HG03175 (cell line): Measurements from ENCODE around the gene TRPM3.

Experiments
- ATAC-seq: cut with Tn5 transposase; IDR thresholded peaks from one replicate; pipeline ENCODE4 v1.9.1; 2021; ENCODE audit warnings: mild to moderate bottlenecking, moderate library complexity; ENCODE audit not compliant: unreplicated experiment

TRPM3 gene

DNA sequence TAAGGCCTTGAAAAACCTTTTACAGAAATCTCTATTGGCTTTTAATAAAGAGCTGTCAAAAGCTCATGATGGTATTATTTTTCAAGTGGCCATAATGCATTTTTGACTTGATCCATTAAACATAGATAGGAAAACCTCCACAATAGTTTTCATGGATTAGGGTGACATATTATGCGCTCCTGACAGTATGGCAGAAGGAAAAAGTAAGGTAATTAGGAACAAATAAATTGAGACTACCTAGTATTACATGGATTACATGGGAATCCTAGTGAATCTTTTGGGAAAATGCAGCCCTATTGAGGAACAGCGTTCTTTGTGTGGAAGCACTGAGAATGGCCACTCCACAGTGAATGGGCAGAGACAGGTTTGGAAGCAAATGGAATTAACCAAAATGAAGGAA, 171.2 kb downstream of the TRPM3 start:
- no peak for ATAC-seq

GRCh38 chr9:70949239-70949638, 172.2 kb downstream of the TRPM3 start:
- peak; percentile 55 for ATAC-seq

GRCh38 chr9:70948744-70949143, 172.7 kb downstream of the TRPM3 start:
- ATAC-seq, result no peak

DNA sequence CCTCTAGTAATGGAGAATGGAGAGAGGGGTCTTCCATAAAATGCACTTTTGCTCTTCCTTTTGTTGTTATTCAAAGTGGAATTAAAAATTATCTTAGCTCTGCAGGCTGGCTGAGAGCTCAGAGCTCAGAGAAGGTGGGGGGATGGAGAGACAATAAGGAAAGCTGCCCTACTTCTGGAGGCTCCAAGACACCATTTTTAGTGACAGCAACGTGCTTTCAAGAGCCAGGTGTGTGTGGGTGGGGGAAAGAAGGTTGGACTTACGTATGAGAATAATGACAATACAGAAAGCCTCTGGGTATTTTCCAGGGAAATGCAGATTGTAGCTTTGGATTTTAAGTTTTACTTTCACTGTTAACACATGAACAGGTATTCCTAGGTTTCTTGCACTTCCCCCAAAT, 173.9 kb downstream of the TRPM3 start:
- ATAC-seq, result no peak

GRCh38 chr9:70947086-70947485, 174.3 kb downstream of the TRPM3 start:
- no peak for ATAC-seq

DNA sequence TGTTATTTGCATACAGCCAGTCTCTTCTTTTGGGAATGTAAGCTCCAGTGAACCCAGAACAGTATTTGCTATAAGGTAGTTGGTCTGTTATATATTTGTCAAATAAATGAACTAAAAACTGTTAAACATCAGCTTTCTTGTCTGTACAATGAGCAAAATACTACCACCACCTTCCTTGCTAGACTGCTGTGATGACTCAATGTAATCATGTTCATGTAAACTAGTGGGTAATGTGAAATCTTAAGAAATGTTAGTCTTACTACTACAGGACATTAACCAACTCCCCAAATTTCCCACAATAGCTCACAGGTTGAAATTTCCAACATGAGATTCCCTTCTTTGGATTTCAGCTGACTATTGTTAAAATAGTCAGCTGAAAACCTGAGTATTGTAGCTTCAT, 176.1 kb downstream of the TRPM3 start:
- ATAC-seq, result no peak

DNA sequence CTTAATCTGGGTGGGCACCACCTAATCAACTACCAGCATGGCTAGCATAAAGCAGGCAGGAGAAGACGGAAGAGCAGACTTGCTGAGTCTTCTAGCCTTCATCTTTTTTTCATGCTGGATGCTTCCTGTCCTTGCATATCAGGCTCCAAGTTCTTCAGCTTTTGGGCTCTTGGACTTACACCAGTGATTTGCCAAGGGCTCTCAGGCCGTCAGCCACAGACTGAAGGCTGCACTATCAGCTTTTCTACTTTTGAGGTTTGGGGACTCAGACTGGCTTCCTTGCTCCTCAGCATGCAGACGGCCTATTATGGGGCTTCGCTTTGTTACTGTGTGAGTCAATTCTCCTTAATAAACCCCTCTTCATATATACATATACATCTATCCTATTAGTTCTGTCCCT, 180.2 kb downstream of the TRPM3 start:
- no peak for ATAC-seq

GRCh38 chr9:70940605-70941004, 180.8 kb downstream of the TRPM3 start:
- ATAC-seq, result no peak

- no peak for ATAC-seq
Measured at GRCh38 chr9:70936536-70936935, 184.9 kb downstream of the TRPM3 start.

GRCh38 chr9:70935856-70936255, 185.6 kb downstream of the TRPM3 start:
- no peak for ATAC-seq

DNA sequence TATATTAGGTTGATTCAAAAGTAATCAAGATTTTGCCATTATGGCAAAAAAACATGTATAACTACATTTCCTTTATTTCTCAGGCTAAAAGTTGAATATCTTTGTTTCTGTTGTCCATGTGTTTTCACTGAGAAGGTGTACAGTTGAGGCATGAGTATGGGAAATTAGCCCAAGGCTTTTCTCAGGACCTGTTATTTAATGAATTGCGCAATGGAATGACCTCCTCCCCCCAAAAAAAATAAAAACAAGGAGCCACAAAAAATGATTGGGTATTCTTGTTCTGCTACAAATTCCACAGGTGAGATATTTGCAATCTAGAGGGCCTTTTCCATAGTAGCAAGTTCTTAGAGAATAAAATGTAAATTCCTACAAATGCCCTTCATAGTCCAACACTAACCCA, 186.8 kb downstream of the TRPM3 start:
- no peak for ATAC-seq

- ATAC-seq, result no peak
Measured at GRCh38 chr9:70933321-70933720, 188.1 kb downstream of the TRPM3 start.

- no peak for ATAC-seq
Measured at GRCh38 chr9:70932097-70932496, 189.3 kb downstream of the TRPM3 start.

DNA sequence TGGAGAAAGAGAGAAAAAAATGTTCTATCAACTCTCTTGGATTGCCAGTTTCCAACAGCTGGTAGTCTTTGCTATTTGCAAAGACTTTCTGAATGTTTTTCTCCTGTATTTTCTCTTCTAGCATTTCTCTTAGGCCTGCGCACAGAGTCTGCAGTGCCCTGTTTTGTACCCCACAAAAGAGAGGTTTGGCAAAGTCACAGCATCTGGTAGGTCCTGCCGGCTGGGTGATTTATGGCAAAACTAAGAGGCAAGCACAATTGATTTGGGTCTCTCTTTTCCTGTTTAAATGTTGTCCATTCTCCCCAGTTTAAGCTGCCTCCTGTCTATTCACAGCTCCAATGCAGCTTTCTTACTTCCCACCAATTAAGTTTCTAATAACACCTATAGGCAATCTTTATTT, 193.9 kb downstream of the TRPM3 start:
- no peak for ATAC-seq

GRCh38 chr9:70924895-70925547, 196.4 kb downstream of the TRPM3 start:
- ATAC-seq, result peak; percentile 90

- no peak for ATAC-seq
Measured at GRCh38 chr9:70924380-70924779, 197.0 kb downstream of the TRPM3 start.

DNA sequence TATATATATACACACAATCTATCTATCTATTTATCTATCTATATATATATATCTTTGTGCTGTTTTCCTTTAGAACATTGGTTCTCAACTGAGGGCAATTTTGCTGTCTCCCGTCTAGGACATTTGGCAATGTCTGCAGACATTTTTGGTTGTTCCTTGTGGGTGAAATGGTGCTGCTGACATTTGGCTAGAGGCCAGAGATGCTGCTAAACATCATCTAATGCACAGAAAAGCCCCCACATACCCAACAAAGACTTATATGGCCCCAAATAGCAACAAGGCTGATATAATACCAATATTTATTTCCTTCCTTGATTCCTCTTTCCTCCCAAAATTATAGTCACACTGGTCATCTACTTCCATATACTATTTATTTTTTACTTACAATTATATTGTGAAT, 197.5 kb downstream of the TRPM3 start:
- ATAC-seq, result no peak

- no peak for ATAC-seq
Measured at GRCh38 chr9:70921136-70921535, 200.3 kb downstream of the TRPM3 start.

DNA sequence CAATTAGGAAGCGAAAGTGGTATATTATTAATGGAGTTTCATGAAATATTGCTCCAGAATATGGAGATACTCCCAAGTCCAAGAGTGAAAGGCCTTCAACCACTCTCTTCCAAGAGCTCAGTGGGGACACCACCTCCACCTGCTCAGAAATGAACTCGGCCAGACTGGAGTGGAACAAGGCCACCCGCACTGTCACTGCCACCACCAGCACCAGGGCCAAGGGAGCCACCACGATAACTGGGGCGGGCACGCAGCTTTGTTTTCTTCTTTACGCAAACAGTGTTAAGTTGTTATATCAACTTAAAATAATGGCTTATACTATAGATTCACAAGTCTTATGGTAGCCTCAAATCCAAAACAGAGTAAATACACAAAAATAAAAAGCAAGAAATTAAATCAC, 204.1 kb downstream of the TRPM3 start:
- ATAC-seq, result no peak

- no peak for ATAC-seq
Measured at GRCh38 chr9:70911791-70912190, 209.6 kb downstream of the TRPM3 start.

GRCh38 chr9:70910598-70910997, 210.8 kb downstream of the TRPM3 start:
- no peak for ATAC-seq

DNA sequence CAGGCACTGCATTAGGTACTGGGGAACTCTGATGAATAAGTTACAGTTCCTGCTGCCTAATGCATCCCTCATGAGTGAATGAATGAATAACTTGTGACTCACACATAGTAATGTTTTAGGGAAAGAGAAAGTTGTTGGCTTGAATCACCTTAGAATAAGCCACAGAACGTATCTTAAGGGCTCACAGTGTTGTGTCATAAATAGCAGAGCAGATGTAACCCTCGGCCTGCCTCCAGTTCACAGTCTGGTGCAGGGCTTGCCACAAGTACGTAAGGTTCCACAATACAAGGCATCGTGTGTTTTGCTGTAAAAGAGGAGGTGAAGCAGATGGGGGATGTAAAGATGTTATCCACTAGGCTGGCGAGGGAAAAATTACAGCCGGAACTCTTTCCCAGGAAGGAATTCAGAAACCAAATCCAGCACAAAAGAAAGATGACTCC, 218.7 kb downstream of the TRPM3 start:
- peak; percentile 68 for ATAC-seq

- ATAC-seq, result no peak
Measured at GRCh38 chr9:70902171-70902570, 219.2 kb downstream of the TRPM3 start.
